HepG2 (cell line): Measurements from ENCODE around the gene EFNA2. TPM values are rescaled to one million over a fixed set of nuclear protein-coding genes. Genes with fewer than 3 reads are reported as not detected.
A peak's percentile ranks its signal among the peaks of the same experiment; 100 is the strongest.

ENCODE experiments used
- ARNT ChIP-seq: fragments of 450-650 bp; IDR thresholded peaks from 2 replicates; pipeline ENCODE4 v1.6.1; 2017
- FOXO4 ChIP-seq: sonication (generic); formaldehyde crosslinking; conservative IDR thresholded peaks from 2 replicates; pipeline ENCODE4 v1.8.1; 2023; ENCODE audit warnings: missing genetic modification reagents
- GLI4 ChIP-seq: sonication (generic); formaldehyde crosslinking; IDR thresholded peaks from 2 replicates; pipeline ENCODE4 v1.5.1; 2020; ENCODE audit warnings: missing genetic modification reagents, mild to moderate bottlenecking, moderate library complexity, borderline replicate concordance
- HBP1 ChIP-seq: IDR thresholded peaks from 2 replicates; pipeline ENCODE4 v1.6.1; 2016; ENCODE audit warnings: low read depth, control low read depth
- JARID2 ChIP-seq: sonication (generic); formaldehyde crosslinking; IDR thresholded peaks from 2 replicates; pipeline ENCODE4 v1.8.1; 2023; ENCODE audit warnings: missing genetic modification reagents, inconsistent platforms; ENCODE audit not compliant: insufficient replicate concordance
- MBD4 ChIP-seq: IDR thresholded peaks from 2 replicates; pipeline ENCODE4 v1.6.1; 2012; ENCODE audit warnings: low read length, inconsistent platforms, borderline replicate concordance
- MIER2 ChIP-seq: IDR thresholded peaks from 2 replicates; pipeline ENCODE4 v1.6.1; 2016; ENCODE audit warnings: missing biosample characterization, missing genetic modification reagents
- NCOR1 ChIP-seq: fragments of 200-600 bp; sonication (generic); IDR thresholded peaks from 2 replicates; pipeline ENCODE4 v1.7.0; 2017; ENCODE audit warnings: antibody characterized with exemption, low read length, borderline replicate concordance
- POLR2AphosphoS2 ChIP-seq: IDR thresholded peaks from 2 replicates; pipeline ENCODE4 v1.6.1; 2011; ENCODE audit warnings: low read depth, low read length, improper control_type of control experiment
- PRPF4 ChIP-seq: fragments of 200-400 bp; formaldehyde crosslinking; IDR thresholded peaks from 2 replicates; pipeline ENCODE4 v1.6.1; 2016; ENCODE audit warnings: low read length, low read depth; ENCODE audit not compliant: poor library complexity, severe bottlenecking
- RFXANK ChIP-seq: IDR thresholded peaks from 2 replicates; pipeline ENCODE4 v1.6.1; 2016
- RFXAP ChIP-seq: sonication (generic); formaldehyde crosslinking; IDR thresholded peaks from 2 replicates; pipeline ENCODE4 v1.4.0; 2020; ENCODE audit warnings: missing genetic modification reagents, borderline replicate concordance
- SAP130 ChIP-seq: IDR thresholded peaks from 2 replicates; pipeline ENCODE4 v1.6.1; 2016; ENCODE audit warnings: low read depth
- SNAPC2 ChIP-seq: sonication (generic); formaldehyde crosslinking; IDR thresholded peaks from 2 replicates; pipeline ENCODE4 v1.8.1; 2022; ENCODE audit warnings: mild to moderate bottlenecking, missing genetic modification reagents
- SOX6 ChIP-seq, 2 experiments: fragments of 450-650 bp in 1 of 2; sonication (generic) in 1 of 2; formaldehyde crosslinking in 1 of 2; IDR thresholded peaks; 2 replicates each; pipeline versions ENCODE4 v1.4.0 to v1.6.1; 2017 to 2020; ENCODE audit warnings: antibody characterized with exemption in 1 of 2, mild to moderate bottlenecking in 1 of 2, missing genetic modification reagents in 1 of 2
- THAP11 ChIP-seq: IDR thresholded peaks from 2 replicates; pipeline ENCODE4 v1.6.1; 2016; ENCODE audit warnings: missing biosample characterization, missing genetic modification reagents
- THYN1 ChIP-seq: sonication (generic); formaldehyde crosslinking; IDR thresholded peaks from 2 replicates; pipeline ENCODE4 v1.8.1; 2023; ENCODE audit warnings: low read depth, mild to moderate bottlenecking, moderate library complexity, missing genetic modification reagents, borderline replicate concordance
- ZBTB3 ChIP-seq: sonication (generic); formaldehyde crosslinking; IDR thresholded peaks from 2 replicates; pipeline ENCODE4 v1.4.0; 2020; ENCODE audit warnings: low read depth, mild to moderate bottlenecking, moderate library complexity, missing genetic modification reagents, borderline replicate concordance
- ZBTB37 ChIP-seq: sonication (generic); formaldehyde crosslinking; IDR thresholded peaks from 2 replicates; pipeline ENCODE4 v1.4.0; 2020; ENCODE audit warnings: mild to moderate bottlenecking, missing genetic modification reagents
- ZNF180 ChIP-seq: sonication (generic); formaldehyde crosslinking; IDR thresholded peaks from 2 replicates; pipeline ENCODE4 v1.4.0; 2020; ENCODE audit warnings: low read depth, missing genetic modification reagents, borderline replicate concordance
- ZNF512B ChIP-seq: sonication (generic); formaldehyde crosslinking; IDR thresholded peaks from 2 replicates; pipeline ENCODE4 v1.5.1; 2020; ENCODE audit warnings: missing genetic modification reagents, mild to moderate bottlenecking, borderline replicate concordance
- ZSCAN21 ChIP-seq: sonication (generic); formaldehyde crosslinking; IDR thresholded peaks from 2 replicates; pipeline ENCODE4 v1.8.0; 2022; ENCODE audit warnings: mild to moderate bottlenecking, missing genetic modification reagents, moderate library complexity, borderline replicate concordance
- ZSCAN25 ChIP-seq: sonication (generic); formaldehyde crosslinking; IDR thresholded peaks from 2 replicates; pipeline ENCODE4 v1.8.0; 2022; ENCODE audit warnings: mild to moderate bottlenecking, missing genetic modification reagents
- polyA plus RNA-seq, 8 experiments: library from polyadenylated mRNA; depleted of rRNA in 3 of 8; stranded (reverse) in 7 of 8; unstranded in 1 of 8; fragments of >200 nt; fragmentation: Illumina TruSeq in 4 of 8; extraction: Trizol in 4 of 8; gene quantifications; 2 replicates each; pipeline versions ENCODE4 v1.2.1 to v1.2.3, GENCODE V29; 2011 to 2016; ENCODE audit warnings: low read depth in 4 of 8, missing spikeins in 1 of 8, mixed read lengths in 1 of 8; ENCODE audit not compliant: insufficient read depth in 1 of 8
- total RNA-seq, 5 experiments: library from RNA; depleted of rRNA; stranded (reverse); fragments of >200 nt; fragmentation: Illumina TruSeq; extraction: Trizol; gene quantifications; 2 replicates each; pipeline ENCODE4 v1.2.3, GENCODE V29; 2016; ENCODE audit warnings: low read depth in 1 of 5

The EFNA2 gene
- total and polyA plus RNA-seq, 2 of the 13 experiments (the other 11 are each of a cell fraction or from before 2014, with no cell fraction given), result 6.0 to 9.9 TPM

- TF ChIP-seq THAP11 (CRISPR knock-in tag) (peak; percentile 69), RFXANK (CRISPR knock-in tag) (no peak), SNAPC2 (CRISPR knock-in tag) (no peak), ARNT (no peak), ZBTB3 (no peak), THYN1 (no peak), GLI4 (CRISPR knock-in tag) (no peak), POLR2AphosphoS2 (no peak), PRPF4 (no peak), FOXO4 (CRISPR knock-in tag) (no peak), RFXAP (CRISPR knock-in tag) (0 out of 2 replicates have a peak, but pooled peaks have one; percentile 10), ZSCAN21 (CRISPR knock-in tag) (no peak), HBP1 (no peak), ZNF180 (CRISPR knock-in tag) (no peak), ZSCAN25 (CRISPR knock-in tag) (no peak), MBD4 (no peak), SOX6 (IDR thresholded peaks at IDR 0.05) (no peak), SOX6 (CRISPR knock-in tag; IDR thresholded peaks at IDR 0.05) (peak; percentile 70), SAP130 (CRISPR knock-in tag) (peak; percentile 60), ZBTB37 (no peak), ZNF512B (CRISPR knock-in tag) (no peak), JARID2 (CRISPR knock-in tag) (no peak), MIER2 (CRISPR knock-in tag) (no peak), NCOR1 (peak; percentile 71; the same call in 1 of the 2 replicates)
Measured at GRCh38 chr19:1324806-1325567, 39.3 kb downstream of the EFNA2 start (continued).
